SK-N-SH treated with all-trans-retinoic acid at 6 μM for 48 hours (cell line): ENCODE results near the gene SUMO1.

Experiments
- ARNTL ChIP-seq: fragments of 450-650 bp; formaldehyde crosslinking; IDR thresholded peaks from 2 replicates; pipeline ENCODE4 v1.5.0; 2020; ENCODE audit warnings: low read depth, mild to moderate bottlenecking, moderate library complexity, borderline replicate concordance
- CSDC2 ChIP-seq: fragments of 250-450 bp; sonication (Bioruptor Pico); IDR thresholded peaks from 2 replicates; pipeline ENCODE4 v1.5.0; 2020; ENCODE audit warnings: mild to moderate bottlenecking, moderate library complexity
- TOX ChIP-seq: fragments of 250-450 bp; sonication (Bioruptor Pico); IDR thresholded peaks from 2 replicates; pipeline ENCODE4 v1.8.0; 2021; ENCODE audit warnings: mild to moderate bottlenecking, moderate library complexity, borderline replicate concordance
- ZNF8 ChIP-seq: fragments of 450-650 bp; formaldehyde crosslinking; IDR thresholded peaks from 2 replicates; pipeline ENCODE4 v1.5.0; 2020; ENCODE audit warnings: mild to moderate bottlenecking, moderate library complexity
- TF ChIP-seq, protein P1 (sequence below): fragments of 250-450 bp; sonication (Bioruptor Pico); IDR thresholded peaks from 2 replicates; pipeline ENCODE4 v1.8.0; 2020; ENCODE audit warnings: mild to moderate bottlenecking, moderate library complexity, borderline replicate concordance

DNA sequence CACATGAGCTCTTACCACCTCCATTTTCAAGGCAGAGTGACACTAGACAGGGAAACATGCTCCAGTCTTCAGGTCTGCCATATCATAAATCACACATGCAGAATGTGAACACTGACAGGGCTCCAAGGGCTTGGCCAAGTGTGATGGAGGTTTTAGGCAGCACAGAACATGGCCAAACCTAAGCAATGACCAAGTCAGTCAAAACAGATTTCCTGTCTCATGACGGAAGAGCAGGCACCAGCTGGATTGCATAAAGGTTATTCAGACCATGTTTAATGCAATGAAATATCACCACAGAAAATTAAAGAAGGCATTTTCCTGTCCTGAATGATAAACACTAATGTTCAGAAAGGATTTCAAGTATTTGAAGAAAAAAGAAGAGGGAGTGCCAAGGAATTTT, 72.5 kb downstream of the SUMO1 start:
- TF ChIP-seq, protein P1, sequence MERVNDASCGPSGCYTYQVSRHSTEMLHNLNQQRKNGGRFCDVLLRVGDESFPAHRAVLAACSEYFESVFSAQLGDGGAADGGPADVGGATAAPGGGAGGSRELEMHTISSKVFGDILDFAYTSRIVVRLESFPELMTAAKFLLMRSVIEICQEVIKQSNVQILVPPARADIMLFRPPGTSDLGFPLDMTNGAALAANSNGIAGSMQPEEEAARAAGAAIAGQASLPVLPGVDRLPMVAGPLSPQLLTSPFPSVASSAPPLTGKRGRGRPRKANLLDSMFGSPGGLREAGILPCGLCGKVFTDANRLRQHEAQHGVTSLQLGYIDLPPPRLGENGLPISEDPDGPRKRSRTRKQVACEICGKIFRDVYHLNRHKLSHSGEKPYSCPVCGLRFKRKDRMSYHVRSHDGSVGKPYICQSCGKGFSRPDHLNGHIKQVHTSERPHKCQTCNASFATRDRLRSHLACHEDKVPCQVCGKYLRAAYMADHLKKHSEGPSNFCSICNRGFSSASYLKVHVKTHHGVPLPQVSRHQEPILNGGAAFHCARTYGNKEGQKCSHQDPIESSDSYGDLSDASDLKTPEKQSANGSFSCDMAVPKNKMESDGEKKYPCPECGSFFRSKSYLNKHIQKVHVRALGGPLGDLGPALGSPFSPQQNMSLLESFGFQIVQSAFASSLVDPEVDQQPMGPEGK (CRISPR knock-in tag), result peak; percentile 72
- 0 out of 2 replicates have a peak, but pooled peaks have one; percentile 36 for TF ChIP-seq CSDC2 (CRISPR knock-in tag)
- no peak for TF ChIP-seq ARNTL (CRISPR knock-in tag)
- TF ChIP-seq TOX (CRISPR knock-in tag), result peak; percentile 88
- TF ChIP-seq ZNF8 (CRISPR knock-in tag), result no peak
